Heart right ventricle (tissue), 16 donors: ENCODE measurements around the gene CCDC69. TPM values are rescaled to one million over a fixed set of nuclear protein-coding genes. Genes with fewer than 3 reads are reported as not detected.

Experiments used
- ATAC-seq, 8 donors: fragments of 200-7000 bp; cut with Tn5 transposase; one replicate each; pipeline ENCODE4 v1.9.1; 2020; ENCODE audit warnings: mild to moderate bottlenecking in 8 of 8, moderate library complexity in 8 of 8, moderate number of reproducible peaks in 1 of 8
- DNase-seq, 2 donors: peaks; one replicate each; pipeline ENCODE4 v3.0.0-alpha.2; 2020
- H3K27ac ChIP-seq, 10 donors: fragments of 200-600 bp; sonication (generic) in 2 of 10; one replicate each; pipeline versions ENCODE4 v1.5.0 to v1.8.0; 2020 to 2022; ENCODE audit warnings: mild to moderate bottlenecking in 3 of 10
- H3K27me3 ChIP-seq, 7 donors: fragments of 200-600 bp; one replicate each; pipeline ENCODE4 v1.8.0; 2021 to 2022; ENCODE audit warnings: mild to moderate bottlenecking in 2 of 7
- H3K36me3 ChIP-seq, 9 donors: fragments of 200-600 bp; sonication (generic) in 1 of 9; one replicate each; pipeline versions ENCODE4 v1.5.0 to v1.8.0; 2020 to 2022; ENCODE audit warnings: mild to moderate bottlenecking in 2 of 9
- H3K4me1 ChIP-seq, 9 donors: fragments of 200-600 bp; sonication (generic) in 1 of 9; one replicate each; pipeline versions ENCODE4 v1.5.0 to v1.8.0; 2020 to 2022; ENCODE audit warnings: mild to moderate bottlenecking in 4 of 9
- H3K4me3 ChIP-seq, 10 donors: fragments of 200-600 bp; sonication (generic) in 2 of 10; one replicate each; pipeline versions ENCODE4 v1.5.0 to v1.8.0; 2020 to 2022; ENCODE audit warnings: mild to moderate bottlenecking in 7 of 10, moderate library complexity in 2 of 10
- H3K9me3 ChIP-seq, 11 donors: fragments of 200-600 bp in 10 of 11; sonication (generic) in 2 of 11; one replicate each; pipeline versions ENCODE4 v1.5.0 to v1.8.0; 2013 to 2022; ENCODE audit warnings: mild to moderate bottlenecking in 2 of 11, control low read depth in 1 of 11, moderate library complexity in 1 of 11
- WGBS, 2 donors: extraction: QIAGEN DNeasy Blood & Tissue Kit; methylation state at CpG; one replicate each; pipeline ENCODE4 v1.1.7; 2013; ENCODE audit warnings: inconsistent platforms in 1 of 2; 5-methylcytosine and 5-hydroxymethylcytosine counted together
- intact Hi-C, 10 donors: fragments of 100-400 bp; cut with DNase I; formaldehyde crosslinking; loops; one replicate each; pipeline versions ENCODE4 v1.11.1 to v1.14.2; 2022
- polyA plus RNA-seq, 2 donors: library from polyadenylated mRNA; stranded (reverse); fragments of 200-250 nt; gene quantifications; one replicate each; pipeline ENCODE4 v1.2.3, GENCODE V29; 2013
- total RNA-seq, 10 donors: library from RNA; stranded (reverse); fragmentation: NEBNext Ultra II Directional in 3 of 10; extraction: Animal tissue kit (Norgen Biotek cat#: 25700) in 3 of 10; gene quantifications; one replicate each; pipeline versions ENCODE4 v1.2.1 to v1.2.4, GENCODE V29; 2021 to 2023
- TF ChIP-seq, protein P1 (sequence below), 9 donors: fragments of 200-600 bp; sonication (generic) in 2 of 9; IDR thresholded peaks; one replicate each; pipeline versions ENCODE4 v1.5.0 to v1.8.0; 2021 to 2022; ENCODE audit warnings: antibody characterized with exemption in 9 of 9, mild to moderate bottlenecking in 5 of 9, moderate library complexity in 1 of 9
- donor health status: Arrhythmogenic right ventricular cardiomyopathy.
- donor health status: ischemic (EF 13 %, LVEDD 7.1; RV severe dilation, severe dysfunction).
- donor health status: healthy with polysubstance abuse.
- donor health status: DM: no; HTN: yes; CAD: no.
- donor health status: DM: no; HTN: no; CAD: no.
- donor health status: ischemic (EF 25% LVEDD 6.9; RV normal size, moderate dysfunction).
- donor health status: ischemic (EF 25% LVEDD 5.7; RV mildly dilated, moderate dysfunction).
- donor health status: healthy.
- donor health status: DM: yes; HTN: yes; CAD: no.
- donor health status: Ischemic cardiomyopathy.
- donor health status: ischemic (EF 35%, LVEDD 5.7; RV mildly dilated, moderate dysfunction).
- donor health status: nonischemic (EF 11% LVEDD 7.7; RV severe dilation, severe dysfunction).
- donor health status: DM: yes; HTN: yes; CAD: no.
- donor health status: PGD.
- donor health status: ischemic (EF 29% LVEDD 5.4; RV normal size, mild dysfunction).
- donor health status: nonischemic (EF 23%, LVEDD 6.1; RV moderate dilation, normal function).

The CCDC69 gene
- total and polyA plus RNA-seq, 12 donors = 50.8 to 191 (median 104) TPM

DNA sequence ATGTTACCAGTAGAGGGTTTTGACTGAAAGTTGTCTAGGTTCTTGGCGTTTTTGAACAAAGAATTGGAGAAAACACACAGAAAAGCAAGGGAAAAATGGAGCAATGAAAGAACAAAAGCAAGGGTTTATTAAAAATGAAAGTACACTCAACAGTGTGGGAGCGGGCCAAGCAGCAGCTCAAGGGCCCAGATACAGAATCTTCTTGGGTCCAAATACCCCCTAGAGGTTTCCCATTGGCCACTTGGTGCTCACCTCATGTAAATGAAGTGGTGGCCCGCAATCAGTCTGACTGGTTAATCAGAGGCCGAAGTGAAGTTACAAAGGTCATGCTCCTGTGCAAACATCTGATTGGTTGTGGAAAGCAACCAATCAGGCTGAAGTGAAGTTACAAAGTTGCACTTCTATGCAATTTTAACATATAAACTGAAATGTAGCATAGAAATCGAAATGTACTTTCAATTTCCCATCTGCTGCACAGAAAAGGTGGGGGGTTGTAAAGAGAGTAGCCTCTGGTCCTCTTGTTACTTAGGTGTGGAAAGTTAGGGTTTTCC is 27.2 kb upstream of the CCDC69 start:
- no peak for ATAC-seq
- TF ChIP-seq, protein P1, sequence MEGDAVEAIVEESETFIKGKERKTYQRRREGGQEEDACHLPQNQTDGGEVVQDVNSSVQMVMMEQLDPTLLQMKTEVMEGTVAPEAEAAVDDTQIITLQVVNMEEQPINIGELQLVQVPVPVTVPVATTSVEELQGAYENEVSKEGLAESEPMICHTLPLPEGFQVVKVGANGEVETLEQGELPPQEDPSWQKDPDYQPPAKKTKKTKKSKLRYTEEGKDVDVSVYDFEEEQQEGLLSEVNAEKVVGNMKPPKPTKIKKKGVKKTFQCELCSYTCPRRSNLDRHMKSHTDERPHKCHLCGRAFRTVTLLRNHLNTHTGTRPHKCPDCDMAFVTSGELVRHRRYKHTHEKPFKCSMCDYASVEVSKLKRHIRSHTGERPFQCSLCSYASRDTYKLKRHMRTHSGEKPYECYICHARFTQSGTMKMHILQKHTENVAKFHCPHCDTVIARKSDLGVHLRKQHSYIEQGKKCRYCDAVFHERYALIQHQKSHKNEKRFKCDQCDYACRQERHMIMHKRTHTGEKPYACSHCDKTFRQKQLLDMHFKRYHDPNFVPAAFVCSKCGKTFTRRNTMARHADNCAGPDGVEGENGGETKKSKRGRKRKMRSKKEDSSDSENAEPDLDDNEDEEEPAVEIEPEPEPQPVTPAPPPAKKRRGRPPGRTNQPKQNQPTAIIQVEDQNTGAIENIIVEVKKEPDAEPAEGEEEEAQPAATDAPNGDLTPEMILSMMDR (IDR thresholded peaks at IDR 0.05) = no peak
- H3K4me3 ChIP-seq = no peak overlapping the region
- H3K4me1 ChIP-seq = peaks cover 0 to 36% (median 26%) of the 10 kb centered on the region in 9 donors
- H3K36me3 ChIP-seq = no peaks in the 10 kb centered on the region
- H3K27ac ChIP-seq = no peak overlapping the region
- intact Hi-C loops = no loop called here
- no peaks in the 10 kb centered on the region for H3K9me3 ChIP-seq
- DNase-seq = no peak
- WGBS, 2 donors = 92 to 96% methylated on average over 5 of the region's 5 CpGs
- no peaks in the 10 kb centered on the region for H3K27me3 ChIP-seq

DNA sequence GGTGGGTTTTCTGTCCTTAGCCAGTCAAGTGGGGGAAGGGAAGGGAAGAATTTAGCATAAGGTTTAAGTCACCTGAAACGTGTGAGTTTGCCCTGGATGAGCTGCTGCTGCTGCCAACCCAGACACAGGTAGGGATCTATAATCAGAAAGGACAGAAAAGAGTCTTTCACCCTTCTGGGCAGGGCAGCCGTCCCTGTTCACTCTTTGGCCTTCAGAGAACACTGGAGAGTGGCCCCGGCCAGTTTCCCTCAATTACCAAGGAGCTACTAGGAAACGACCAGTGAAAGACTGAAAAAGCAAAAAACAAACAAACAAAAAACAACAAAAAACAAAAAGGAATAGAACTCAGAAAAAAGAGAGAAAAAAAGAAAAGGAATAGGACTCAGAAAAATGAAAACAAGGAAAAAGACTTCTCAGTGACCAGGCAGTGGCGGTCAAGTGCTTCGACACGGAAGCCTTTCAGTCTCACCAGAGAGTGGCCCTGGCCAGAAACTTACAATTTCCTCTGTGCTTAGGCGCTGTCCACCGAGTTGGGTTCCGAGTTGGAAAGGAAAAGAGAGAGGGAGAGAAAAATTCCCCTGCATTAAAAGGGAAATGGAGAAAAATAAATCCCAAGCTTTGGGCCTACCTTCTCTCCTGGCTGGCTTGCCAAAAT is 26.6 kb upstream of the CCDC69 start:
- intact Hi-C loops = no loop called here
- no peak for ATAC-seq

DNA sequence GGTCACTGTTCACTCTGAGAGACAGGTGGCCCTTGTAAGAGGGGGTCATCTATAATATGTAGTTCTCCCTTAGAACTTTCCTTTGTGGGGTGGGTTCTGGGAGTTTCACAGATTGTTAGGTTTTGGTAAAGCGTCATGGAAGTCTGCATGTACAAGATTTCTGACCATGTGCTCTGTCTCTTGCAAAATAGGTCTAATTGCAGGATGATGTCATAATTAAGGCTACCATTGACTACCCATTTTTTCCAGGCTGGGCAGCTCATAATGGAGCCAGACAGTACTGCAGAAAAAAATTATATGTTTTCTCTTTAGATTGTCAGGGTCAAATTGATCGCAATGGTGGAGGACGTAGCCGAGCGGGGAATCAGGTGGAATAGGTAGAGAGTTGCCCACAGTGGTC is 25.4 kb upstream of the CCDC69 start:
- DNase-seq = no peak
- Histone ChIP-seq H3K4me1 (peaks cover 0 to 18% (median 12%) of the 10 kb centered on the region in 9 donors), H3K4me3 (no peak overlapping the region), H3K9me3 (no peaks in the 10 kb centered on the region), H3K36me3 (no peaks in the 10 kb centered on the region), H3K27me3 (no peaks in the 10 kb centered on the region), H3K27ac (no peak overlapping the region)
- ATAC-seq = no peak
- WGBS, 2 donors = 79 to 97% methylated on average over 5 of the region's 5 CpGs
- TF ChIP-seq, protein P1 (IDR thresholded peaks at IDR 0.05) = no peak
- intact Hi-C loops = loop anchor here in 1 of 10 donors (10.0 kb wide), 1 partner anchor 104 kb away; no protein-coding TSS in a partner anchor

More for the DNA sequence above, 26.6 kb upstream of the CCDC69 start:
- TF ChIP-seq, protein P1 (IDR thresholded peaks at IDR 0.05) = no peak
- Histone ChIP-seq H3K27ac (no peak overlapping the region), H3K4me3 (no peak overlapping the region), H3K4me1 (peaks cover 0 to 30% (median 21%) of the 10 kb centered on the region in 9 donors), H3K36me3 (no peaks in the 10 kb centered on the region), H3K27me3 (no peaks in the 10 kb centered on the region), H3K9me3 (no peaks in the 10 kb centered on the region)
- WGBS, 2 donors = 88% methylated on average over 10 of the region's 10 CpGs
- no peak for DNase-seq

DNA sequence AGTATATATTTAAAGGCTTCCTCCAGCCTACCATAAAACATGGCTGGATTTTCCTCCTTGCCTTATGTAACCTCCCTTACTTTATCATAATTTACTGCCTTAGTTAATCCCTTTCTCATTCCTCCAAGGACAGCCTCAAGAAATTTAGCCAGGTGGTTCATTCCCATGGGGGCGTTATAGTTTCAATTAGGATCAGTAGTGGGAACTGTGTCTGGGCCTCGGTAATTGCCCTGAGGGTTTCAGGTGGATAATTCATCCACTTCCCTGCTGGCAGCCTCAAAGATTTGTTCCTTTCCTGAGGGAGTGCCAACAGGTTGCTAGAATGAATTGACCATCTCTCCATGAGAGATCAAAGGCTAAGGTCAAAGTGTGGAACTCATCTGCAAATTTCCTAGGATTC is 24.8 kb upstream of the CCDC69 start:
- WGBS, 2 donors = 83 to 87% methylated on average over 2 of the region's 2 CpGs
- Histone ChIP-seq H3K4me1 (peaks cover 0 to 12% (median 5%) of the 10 kb centered on the region in 9 donors), H3K27ac (no peak overlapping the region), H3K36me3 (no peaks in the 10 kb centered on the region), H3K27me3 (no peaks in the 10 kb centered on the region), H3K4me3 (no peak overlapping the region), H3K9me3 (no peaks in the 10 kb centered on the region)
- TF ChIP-seq, protein P1 (IDR thresholded peaks at IDR 0.05) = no peak
- intact Hi-C loops = loop anchor here in 1 of 10 donors (10.0 kb wide), 1 partner anchor 104 kb away; no protein-coding TSS in a partner anchor
- DNase-seq = no peak
- ATAC-seq = no peak
